GM20000 (cell line): ENCODE data around the gene ACRBP.

Experiments used
- DNase-seq: peaks from one replicate; pipeline ENCODE4 v3.0.0; 2012; ENCODE audit warnings: low spot score
- CTCF ChIP-seq: IDR thresholded peaks from 2 replicates; pipeline ENCODE4 v1.5.1; 2012; ENCODE audit warnings: mild to moderate bottlenecking, control low read depth; ENCODE audit errors: extremely low read depth, missing control alignments

Gene ACRBP

GRCh38 chr12:6650832-6651231, 3.6 kb upstream of the ACRBP start:
- no peak for DNase-seq
- TF ChIP-seq CTCF: no peak

GRCh38 chr12:6646276-6647082, 753 bp downstream of the ACRBP start:
- TF ChIP-seq CTCF: no peak
- DNase-seq: no peak

GRCh38 chr12:6644903-6645302, 2.3 kb downstream of the ACRBP start:
- no peak for TF ChIP-seq CTCF
- DNase-seq: no peak

GRCh38 chr12:6644257-6644596, 3.0 kb downstream of the ACRBP start:
- no peak for DNase-seq
- no peak for TF ChIP-seq CTCF

GRCh38 chr12:6643569-6644256, 3.5 kb downstream of the ACRBP start:
- TF ChIP-seq CTCF: no peak
- DNase-seq: no peak

- DNase-seq: no peak
- TF ChIP-seq CTCF: no peak
These were observed 6.1 kb downstream of the ACRBP start for GRCh38 chr12:6641131-6641530.

- no peak for TF ChIP-seq CTCF
- no peak for DNase-seq
These were observed 6.7 kb downstream of the ACRBP start for GRCh38 chr12:6640497-6640896.
